Activated CD4-positive, alpha-beta T cell treated with anti-CD3 and anti-CD28 coated beads, Interleukin-2, Interleukin-4, amounts not matched to agents 100 ng/mL and 50 ng/mL, durations not matched to agents 16 hours and 8 hours (primary cell): ENCODE data around the gene HOXB8.

Experiments
- DNase-seq: peaks from one replicate; pipeline ENCODE4 v3.0.0-alpha.2; 2020; ENCODE audit warnings: low spot score

Gene HOXB8

DNA sequence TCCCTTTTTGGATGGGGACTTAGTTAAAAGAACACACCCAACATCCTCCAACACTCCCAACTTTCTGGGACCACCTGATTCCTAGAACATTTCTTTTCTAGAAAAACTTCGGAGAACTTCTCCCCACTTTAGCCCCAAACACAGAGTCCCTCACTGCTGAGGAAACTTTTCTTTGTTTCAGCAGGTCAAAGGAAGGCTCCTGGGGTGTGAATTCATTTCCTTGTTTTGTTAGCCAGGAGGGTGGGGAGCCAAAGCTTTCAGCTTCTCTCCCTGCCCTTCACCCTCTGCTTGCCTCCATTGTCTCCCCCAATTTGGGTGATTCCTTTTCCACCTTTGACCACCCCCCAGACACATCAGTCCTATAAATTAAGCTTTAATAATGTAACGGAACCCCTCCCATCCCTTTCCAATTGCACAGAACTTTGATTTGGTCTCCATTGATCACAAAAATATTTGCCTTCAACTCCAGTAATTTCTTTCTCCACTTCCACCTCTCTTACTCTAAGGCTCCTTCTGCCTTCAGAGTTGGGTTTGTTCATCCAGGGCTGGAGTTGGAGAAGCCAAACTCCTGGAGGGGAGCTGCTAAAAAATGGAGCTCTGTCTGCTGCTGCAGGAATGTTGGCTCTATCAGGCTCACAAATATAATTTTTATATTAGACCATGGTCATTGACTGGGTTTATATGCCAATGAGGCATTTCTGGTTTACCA is 47.3 kb downstream of the HOXB8 start:
- no peak for DNase-seq

- no peak for DNase-seq
These were observed 47.9 kb downstream of the HOXB8 start for GRCh38 chr17:48567209-48567608.

DNA sequence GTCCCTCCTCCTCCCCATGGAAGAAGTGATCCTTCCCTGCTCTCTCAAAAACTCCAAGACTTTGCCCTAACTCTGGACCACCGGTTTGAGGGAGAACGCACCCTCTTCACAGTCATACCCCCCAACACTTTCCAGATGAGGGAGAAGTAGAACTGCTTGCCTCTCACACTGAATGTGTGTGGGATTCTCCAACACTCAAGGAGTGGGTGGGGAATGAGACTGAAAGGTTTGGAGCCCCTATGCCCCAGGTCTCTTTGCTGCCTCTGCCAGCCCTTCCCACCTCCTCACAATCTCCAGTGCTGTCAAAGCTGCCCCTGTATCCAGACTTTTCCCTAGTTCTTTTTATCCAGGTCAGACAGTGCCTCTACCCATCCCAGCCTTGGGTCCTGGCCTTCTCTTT is 48.4 kb downstream of the HOXB8 start:
- DNase-seq: no peak

DNA sequence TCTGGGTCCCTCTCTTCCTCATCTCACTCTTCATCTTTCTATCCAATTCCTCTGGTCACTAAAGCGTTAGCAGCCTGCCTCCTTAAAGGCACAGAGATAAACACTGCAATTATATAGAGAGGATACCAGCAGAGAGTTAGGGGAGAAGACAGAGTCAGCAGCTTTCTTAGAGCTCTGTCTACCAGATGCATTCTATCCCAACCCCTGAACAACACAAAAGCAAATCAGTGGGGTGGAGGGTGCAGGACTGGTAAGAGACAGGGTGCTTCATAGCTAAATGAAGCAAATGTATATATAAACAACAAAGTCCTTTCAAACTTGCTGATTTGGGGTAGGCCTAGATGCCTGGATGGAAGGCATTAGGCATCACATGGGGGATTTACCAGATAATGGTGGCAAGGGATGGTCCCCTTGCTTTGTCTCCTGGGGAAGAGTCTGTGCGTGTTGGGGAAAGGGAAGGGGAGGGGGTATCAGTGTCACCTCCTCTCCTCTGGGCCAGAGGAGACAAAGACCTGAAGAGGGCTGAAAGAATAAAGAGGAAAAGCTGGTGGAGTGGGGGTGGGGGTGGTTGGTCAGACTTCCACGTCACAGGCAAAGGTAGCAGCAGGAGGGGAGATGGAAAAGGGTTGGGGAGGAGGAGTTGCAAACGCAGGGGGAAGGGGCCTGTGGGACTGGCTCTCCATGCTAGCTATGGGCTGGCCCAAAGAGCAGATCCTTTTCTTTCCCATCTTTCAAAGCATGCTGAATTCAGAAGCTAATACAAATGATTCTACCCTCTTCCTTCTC is 49.0 kb downstream of the HOXB8 start:
- no peak for DNase-seq

GRCh38 chr17:48565022-48565554 is 50.0 kb downstream of the HOXB8 start:
- DNase-seq: no peak

DNA sequence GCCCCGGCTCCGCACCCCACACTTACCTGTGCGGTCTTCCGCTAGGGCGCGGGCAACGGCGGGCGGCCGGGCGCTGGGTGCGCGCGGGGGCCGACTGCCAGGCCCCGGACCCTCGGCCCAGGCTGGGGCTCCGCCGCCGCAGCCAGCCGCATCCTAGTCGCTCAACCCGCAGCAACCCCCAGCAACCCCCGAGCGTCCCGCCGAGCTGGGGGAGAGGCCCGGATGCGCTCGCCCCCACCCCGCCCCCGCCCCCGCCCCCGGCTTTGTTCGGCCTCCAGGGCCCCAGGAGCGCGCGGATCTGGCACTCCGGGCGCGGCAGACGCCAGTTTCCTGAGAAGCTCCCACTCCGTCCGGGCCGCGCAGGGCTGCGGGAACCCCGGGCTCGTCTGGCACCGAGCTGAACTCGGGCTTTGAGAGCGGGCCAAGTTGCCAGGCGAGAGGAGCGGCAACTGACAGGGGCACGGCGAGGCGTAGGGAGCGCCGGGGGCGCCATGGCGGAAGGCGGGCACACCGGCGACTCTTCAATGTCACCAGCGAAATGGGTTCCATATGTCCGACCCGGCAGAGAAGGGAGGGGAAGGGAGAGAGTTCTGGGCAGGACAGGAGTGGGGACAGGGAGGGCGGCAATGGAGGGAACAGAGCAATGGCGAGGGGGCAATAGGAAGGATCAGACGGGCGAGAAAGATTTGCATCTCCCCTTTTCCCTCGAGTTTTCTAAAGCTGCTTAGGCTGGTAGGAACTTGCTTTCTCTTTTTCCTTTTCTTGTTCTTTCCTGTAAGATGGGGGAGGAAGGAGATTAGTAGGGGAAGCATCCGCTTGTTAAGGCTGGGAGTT is 50.7 kb downstream of the HOXB8 start:
- DNase-seq: no peak

DNA sequence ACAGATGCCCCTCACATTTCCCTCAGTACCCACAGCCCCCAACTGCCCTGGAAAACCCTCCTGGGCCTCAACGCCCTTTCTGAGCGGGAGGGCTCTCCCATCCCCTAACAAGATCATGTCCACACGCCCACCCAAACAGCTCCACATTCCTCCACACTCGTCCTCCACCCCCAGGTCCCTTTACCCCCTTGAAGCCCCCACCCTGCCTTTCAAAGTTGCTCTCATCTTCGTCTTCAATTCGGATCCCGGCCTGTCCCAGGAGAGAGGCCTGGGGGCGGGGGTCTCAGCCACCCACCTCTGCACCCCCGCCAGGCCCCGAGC is 51.3 kb downstream of the HOXB8 start:
- no peak for DNase-seq

- DNase-seq: no peak
These were observed 51.7 kb downstream of the HOXB8 start for GRCh38 chr17:48563385-48563838.

DNA sequence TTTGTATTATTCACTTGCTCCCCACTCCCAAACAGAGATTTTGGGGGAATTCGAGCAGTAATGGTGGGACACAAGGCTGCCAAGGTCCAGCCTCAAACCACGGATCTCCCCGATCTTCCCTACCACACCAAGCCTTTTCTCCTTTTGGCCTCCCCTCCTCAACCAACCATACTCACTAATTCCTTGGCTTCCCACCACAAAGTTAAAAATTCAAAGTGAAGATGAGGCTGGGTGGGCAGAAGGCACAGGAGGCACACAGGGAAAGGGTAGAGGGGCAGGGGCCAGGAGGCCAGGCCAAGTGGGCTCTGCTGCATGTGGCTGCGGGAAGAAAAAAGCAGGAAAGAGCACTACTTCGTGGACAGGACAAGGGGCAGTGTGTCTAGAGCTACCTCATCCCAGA is 52.2 kb downstream of the HOXB8 start:
- no peak for DNase-seq
